SK-N-MC (cell line): ENCODE results near the gene CCN5.

Experiments used
- EZH2 ChIP-seq: fragments of 200-600 bp; sonication (generic); IDR thresholded peaks from one replicate; pipeline ENCODE4 v1.6.1; 2017; ENCODE audit warnings: antibody characterized with exemption
- POLR2AphosphoS5 ChIP-seq: IDR thresholded peaks from 2 replicates; pipeline ENCODE4 v1.6.1; 2012; ENCODE audit warnings: mild to moderate bottlenecking, low read depth, low read length, borderline replicate concordance

DNA sequence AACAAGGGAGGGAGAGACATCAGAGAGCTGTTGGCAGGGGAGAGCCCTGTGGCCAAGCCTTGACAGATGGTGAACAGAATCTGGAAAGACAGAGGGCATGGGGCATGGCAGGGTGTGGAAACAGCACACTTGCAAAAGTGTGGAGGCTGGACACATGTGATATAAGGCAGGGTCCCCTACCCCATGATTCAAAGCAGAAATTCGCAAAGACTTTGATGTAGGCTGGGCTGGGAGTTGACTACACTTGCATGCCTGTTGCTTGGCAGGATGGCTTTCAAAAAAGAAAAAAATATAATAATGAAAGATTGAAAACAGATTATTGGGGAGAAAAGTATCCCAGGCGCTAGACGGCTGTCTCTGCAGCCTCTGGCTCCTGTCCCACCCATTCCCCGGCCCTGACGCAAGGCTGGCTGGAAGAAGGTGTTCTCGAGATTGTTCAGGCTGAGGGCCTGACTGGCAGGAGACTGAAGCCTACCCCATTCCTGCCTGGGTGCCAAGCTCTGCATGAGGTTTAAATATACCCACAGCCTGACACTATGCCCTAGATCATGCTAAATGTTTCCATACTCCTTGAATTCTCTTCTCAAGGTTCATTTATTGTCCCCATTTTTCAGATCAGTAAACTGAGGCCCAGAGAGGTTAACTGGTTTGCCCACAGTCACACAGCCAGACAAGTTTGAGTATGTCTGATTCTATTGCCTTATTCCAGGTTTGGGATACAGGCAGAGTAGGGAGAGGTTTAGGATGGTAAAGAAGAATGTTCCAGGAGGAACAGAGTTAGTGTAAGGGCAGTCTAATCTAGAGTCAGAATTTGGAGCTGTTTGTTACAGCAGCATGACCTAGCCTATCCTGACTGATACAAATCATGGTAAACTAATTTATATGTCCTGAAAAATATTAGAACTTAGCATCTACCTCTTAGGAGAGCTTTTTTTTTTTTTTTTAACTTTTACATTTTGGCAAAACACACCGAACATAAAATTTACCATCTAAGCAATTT is 23.4 kb upstream of the CCN5 start:
- no peak for TF ChIP-seq POLR2AphosphoS5
- TF ChIP-seq EZH2: no peak
